Raji (cell line): ENCODE results near the gene ADGRG2.

Experiments used
- POLR2A ChIP-seq: IDR thresholded peaks from 2 replicates; pipeline ENCODE4 v1.6.1; 2011; ENCODE audit warnings: low read depth, low read length, control low read depth; ENCODE audit not compliant: insufficient read depth

ADGRG2 gene

GRCh38 chrX:19049110-19049509, 73.2 kb downstream of the ADGRG2 start:
- TF ChIP-seq POLR2A = no peak

DNA sequence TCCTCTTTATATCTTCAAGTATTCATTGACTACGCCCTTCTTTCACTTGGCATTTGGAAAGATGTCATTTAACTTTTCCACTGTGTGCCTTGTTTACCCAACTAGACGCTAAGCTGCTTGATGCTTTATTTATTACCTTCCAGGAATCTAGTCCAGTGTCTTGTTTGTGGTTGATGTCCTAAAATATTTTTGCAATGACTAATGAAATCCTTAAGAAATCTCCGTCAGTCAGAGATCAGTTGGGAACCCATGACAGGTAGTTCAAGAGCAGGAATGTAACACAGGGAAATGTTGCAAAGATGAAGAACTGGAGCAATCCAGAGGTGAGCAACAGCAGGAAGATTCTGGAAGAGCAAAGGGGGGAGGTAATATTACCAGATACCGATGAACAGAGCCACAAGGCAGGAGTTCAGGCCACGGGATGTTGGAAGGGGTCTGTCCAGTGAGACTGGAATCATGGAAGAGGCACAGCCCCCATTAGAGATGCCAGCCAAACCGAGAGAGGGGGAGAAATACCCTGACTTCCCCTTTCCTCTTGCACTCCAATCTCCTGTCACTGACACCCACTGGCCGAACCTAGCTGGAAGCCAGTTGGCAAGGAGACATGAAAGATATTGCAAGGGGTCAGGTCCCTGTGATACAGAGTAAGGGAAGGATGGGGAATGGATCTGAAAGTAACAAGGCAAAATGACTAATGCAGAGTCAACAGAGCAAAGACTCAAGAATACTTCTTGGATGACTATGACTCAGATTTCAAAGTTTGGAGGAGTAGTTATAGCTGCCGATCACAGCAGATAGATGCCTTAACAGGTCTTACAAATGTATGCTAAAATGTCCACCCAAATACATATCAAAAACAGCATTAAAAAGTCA, 75.7 kb downstream of the ADGRG2 start:
- no peak for TF ChIP-seq POLR2A

DNA sequence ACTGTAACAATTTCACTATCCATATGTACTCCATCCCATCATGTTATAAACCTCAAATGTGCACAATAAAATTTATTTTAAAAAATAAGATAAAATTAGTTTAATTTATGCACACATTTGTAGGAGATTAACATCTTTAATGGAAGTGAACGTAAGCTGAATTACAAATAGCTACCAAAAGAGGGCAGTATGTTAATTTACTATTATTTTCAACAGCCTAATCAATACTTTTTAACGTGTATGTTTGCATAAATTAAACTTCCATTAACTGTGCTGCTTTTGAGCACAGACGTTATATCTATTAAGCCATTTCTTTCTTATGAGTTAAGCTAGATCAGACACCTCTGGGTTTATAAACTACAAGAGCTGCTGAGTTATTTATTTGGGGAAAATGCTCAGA, 81.9 kb downstream of the ADGRG2 start:
- TF ChIP-seq POLR2A = no peak

DNA sequence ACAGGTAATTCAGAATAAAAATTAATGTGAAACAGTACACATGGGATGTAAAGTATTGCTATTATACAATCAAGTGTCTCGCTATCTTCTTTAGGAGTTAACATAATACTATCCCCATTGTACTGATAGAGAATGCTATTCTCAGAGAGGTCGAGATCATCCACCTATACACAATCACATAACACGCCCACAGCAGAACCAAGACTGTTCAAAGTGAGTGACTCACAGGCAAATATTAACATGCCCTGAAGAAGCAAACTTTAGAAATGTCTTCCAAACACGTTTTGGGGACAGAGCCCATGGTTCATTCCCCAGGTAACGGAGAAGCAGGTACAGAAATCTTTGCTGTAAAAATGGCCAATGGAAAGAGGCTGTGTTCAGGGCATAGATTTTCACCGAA, 88.2 kb downstream of the ADGRG2 start:
- TF ChIP-seq POLR2A = no peak

DNA sequence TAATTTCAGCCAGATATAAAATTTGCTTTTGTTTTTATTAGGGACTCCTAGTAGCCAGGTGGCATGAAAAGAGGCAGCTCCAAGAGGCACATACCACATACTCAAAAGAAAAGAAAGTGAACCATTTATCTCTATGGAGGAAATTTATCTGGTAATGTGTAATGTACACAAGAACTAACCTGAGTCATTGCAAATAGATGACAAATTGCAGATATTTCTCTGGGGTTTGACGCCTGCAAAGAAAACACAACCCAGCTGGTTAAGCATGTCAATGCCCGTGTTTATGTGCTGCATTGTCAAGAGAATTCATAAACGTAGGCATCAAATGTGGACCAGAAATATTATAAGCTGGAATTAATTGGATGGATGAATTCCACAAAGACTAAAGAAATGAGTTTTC, 91.5 kb downstream of the ADGRG2 start:
- TF ChIP-seq POLR2A = no peak

GRCh38 chrX:19028560-19028959, 93.7 kb downstream of the ADGRG2 start:
- TF ChIP-seq POLR2A = no peak

- no peak for TF ChIP-seq POLR2A
Observed at GRCh38 chrX:19024366-19024765, 97.9 kb downstream of the ADGRG2 start.

DNA sequence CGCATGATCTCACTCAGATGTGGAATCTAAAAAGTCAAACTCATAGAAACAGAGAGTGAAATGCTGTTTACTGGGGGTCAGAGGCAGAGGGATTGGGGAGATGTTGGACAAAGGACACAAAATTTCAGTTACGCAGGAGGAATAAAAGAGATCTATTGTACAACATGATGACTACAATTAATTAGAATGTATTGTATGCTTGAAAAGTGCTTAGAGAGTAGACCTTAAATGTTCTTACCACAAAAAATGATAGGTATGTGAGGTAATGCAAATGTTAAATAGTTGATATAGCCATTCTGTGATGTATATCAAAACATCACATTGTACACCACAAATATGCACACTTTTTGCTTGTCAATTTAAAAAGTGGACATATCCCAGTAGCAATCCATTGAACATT, 102.3 kb downstream of the ADGRG2 start:
- TF ChIP-seq POLR2A = no peak

GRCh38 chrX:19017271-19017670, 105.0 kb downstream of the ADGRG2 start:
- TF ChIP-seq POLR2A = no peak

- no peak for TF ChIP-seq POLR2A
Observed at GRCh38 chrX:19007868-19008267, 114.4 kb downstream of the ADGRG2 start.

DNA sequence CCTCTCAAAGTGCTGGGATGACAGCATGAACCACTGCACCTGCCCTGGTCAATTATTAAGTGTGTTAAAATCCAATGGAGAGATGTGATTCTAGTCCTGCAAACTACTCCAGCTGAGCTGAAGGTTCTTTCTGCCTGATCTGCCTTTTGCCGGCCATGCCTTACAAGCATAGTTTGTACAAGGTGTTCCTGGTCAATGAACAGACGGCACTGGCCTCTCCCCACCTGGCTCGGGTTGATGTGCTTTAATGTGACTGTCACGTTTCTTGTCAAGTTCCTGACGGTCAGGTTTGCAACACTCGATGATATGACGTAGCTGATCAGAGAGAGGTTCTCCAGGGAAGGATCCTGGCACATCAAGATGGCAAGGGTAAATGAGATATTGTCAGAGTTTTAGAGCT, 115.3 kb downstream of the ADGRG2 start:
- no peak for TF ChIP-seq POLR2A

- TF ChIP-seq POLR2A = no peak
Observed at GRCh38 chrX:19005909-19006308, 116.4 kb downstream of the ADGRG2 start.

- no peak for TF ChIP-seq POLR2A
Observed at GRCh38 chrX:19003756-19004155, 118.5 kb downstream of the ADGRG2 start.

- TF ChIP-seq POLR2A = no peak
Observed at GRCh38 chrX:18998653-18999052, 123.6 kb downstream of the ADGRG2 start.

- no peak for TF ChIP-seq POLR2A
Observed at GRCh38 chrX:18997916-18998315, 124.4 kb downstream of the ADGRG2 start.

DNA sequence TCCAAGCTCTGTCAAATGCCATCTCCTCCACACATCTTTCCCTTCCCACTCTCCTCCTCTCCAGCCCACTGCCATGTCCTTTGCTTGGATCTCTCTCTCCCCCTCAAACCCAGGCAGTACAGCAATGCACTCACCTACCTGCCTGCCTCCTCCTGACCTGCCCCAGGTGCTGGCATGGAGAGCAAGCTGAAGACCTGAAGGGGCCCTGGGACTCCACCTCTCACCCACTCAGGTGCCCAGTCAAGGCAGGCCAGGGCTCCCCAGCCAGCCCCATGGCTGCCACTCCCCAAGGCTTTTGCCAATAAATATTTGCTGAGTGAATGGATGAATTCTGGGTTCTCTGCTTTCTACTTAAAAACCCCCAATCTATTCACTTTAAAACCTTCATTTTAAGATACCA, 125.7 kb downstream of the ADGRG2 start:
- TF ChIP-seq POLR2A = no peak

DNA sequence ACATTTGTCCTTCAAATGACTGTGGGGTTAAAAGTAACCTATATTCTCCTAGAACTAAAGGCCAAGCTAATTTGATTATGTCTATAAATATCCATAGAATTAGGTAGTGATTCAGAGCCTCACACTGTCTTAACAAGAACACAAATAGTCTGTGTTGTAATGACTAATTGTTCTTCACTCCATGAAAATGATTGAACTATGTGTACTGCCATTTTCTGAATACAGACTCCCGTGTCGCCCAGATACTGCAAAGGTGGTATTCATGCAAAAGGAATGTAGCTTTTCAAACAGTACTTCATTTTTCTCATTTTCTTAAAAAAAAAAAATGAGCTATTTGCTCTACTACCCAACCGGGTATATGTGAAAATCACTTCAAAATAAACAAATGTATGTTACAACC, 127.0 kb downstream of the ADGRG2 start:
- TF ChIP-seq POLR2A = no peak
